SKM-1 (cell line): ENCODE data around the gene SFTA2.
"Not testable (repeated sequence)": the region's sequence is repeated elsewhere in the genome, so short reads cannot be mapped to it uniquely, and the experiment has no call there.

Experiments used
- DNase-seq: peaks from one replicate; lab custom pipeline; 2025; ENCODE audit not compliant: unreplicated experiment; lab: John Stamatoyannopoulos, UW

The SFTA2 gene

GRCh38 chr6:30944051-30944450 lies 12.1 kb upstream of the SFTA2 start:
- DNase-seq: no peak

GRCh38 chr6:30942338-30943060 lies 10.5 kb upstream of the SFTA2 start:
- DNase-seq: no peak

- DNase-seq: no peak
Measured at GRCh38 chr6:30940361-30940986, 8.5 kb upstream of the SFTA2 start, which contains the start of gene MUCL3. Gene MUCL3 (plus strand): TSS chr6:30940973. CDS start chr6:30941000, 27 bp downstream.

GRCh38 chr6:30939473-30939872 lies 7.5 kb upstream of the SFTA2 start:
- DNase-seq: no peak

GRCh38 chr6:30938730-30939129 lies 6.8 kb upstream of the SFTA2 start:
- no peak for DNase-seq

GRCh38 chr6:30937265-30937664 lies 5.3 kb upstream of the SFTA2 start:
- DNase-seq: no peak

GRCh38 chr6:30935018-30935417 lies 3.0 kb upstream of the SFTA2 start:
- DNase-seq: no peak

- no peak for DNase-seq
Measured at GRCh38 chr6:30932665-30933365, 845 bp upstream of the SFTA2 start.

- DNase-seq: no peak
Measured at GRCh38 chr6:30931272-30931671, 698 bp downstream of the SFTA2 start.

GRCh38 chr6:30930506-30930905 lies 1.5 kb downstream of the SFTA2 start:
- no peak for DNase-seq

- DNase-seq: no peak
Measured at GRCh38 chr6:30928677-30929076, 3.3 kb downstream of the SFTA2 start.

GRCh38 chr6:30927080-30927479 lies 4.9 kb downstream of the SFTA2 start:
- not testable (repeated sequence) for DNase-seq

- DNase-seq: no peak
Measured at GRCh38 chr6:30926644-30927043, 5.3 kb downstream of the SFTA2 start.

GRCh38 chr6:30924040-30924627 lies 7.8 kb downstream of the SFTA2 start:
- not testable (repeated sequence) for DNase-seq

GRCh38 chr6:30922447-30922852 lies 9.5 kb downstream of the SFTA2 start:
- DNase-seq: no peak

GRCh38 chr6:30918670-30919069 lies 13.3 kb downstream of the SFTA2 start:
- no peak for DNase-seq

GRCh38 chr6:30917487-30917886 lies 14.5 kb downstream of the SFTA2 start:
- no peak for DNase-seq

- no peak for DNase-seq
Measured at GRCh38 chr6:30917041-30917440, 14.9 kb downstream of the SFTA2 start.

- DNase-seq: peak; percentile 25
Measured at GRCh38 chr6:30915591-30915946, 16.4 kb downstream of the SFTA2 start.

- DNase-seq: no peak
Measured at GRCh38 chr6:30914854-30915590, 16.9 kb downstream of the SFTA2 start.
